Retina (tissue), 1 donor: Measurements from ENCODE around the gene ABCF1.

ENCODE experiments used
- DNase-seq: peaks from one replicate; pipeline ENCODE4 v3.0.0-alpha.2; 2016

Gene ABCF1

DNA sequence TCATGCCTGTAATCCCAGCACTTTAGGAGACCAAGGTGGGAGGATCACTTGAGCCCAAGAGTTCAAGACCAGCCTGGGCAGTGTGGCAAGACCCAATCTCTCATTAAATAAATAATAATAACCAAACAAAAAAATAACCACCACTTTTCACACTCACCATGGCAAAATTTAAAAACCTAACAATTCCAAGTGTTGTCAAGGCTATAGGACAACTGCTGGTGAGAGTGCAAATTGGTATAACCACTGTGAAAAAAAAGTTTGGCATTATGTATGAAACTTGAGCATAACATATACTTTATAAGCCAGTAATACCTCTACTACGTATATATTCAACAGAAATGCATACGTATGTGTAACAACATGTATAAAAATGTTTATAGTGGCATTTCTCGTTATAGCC, 10.3 kb upstream of the ABCF1 start:
- DNase-seq: no peak

DNA sequence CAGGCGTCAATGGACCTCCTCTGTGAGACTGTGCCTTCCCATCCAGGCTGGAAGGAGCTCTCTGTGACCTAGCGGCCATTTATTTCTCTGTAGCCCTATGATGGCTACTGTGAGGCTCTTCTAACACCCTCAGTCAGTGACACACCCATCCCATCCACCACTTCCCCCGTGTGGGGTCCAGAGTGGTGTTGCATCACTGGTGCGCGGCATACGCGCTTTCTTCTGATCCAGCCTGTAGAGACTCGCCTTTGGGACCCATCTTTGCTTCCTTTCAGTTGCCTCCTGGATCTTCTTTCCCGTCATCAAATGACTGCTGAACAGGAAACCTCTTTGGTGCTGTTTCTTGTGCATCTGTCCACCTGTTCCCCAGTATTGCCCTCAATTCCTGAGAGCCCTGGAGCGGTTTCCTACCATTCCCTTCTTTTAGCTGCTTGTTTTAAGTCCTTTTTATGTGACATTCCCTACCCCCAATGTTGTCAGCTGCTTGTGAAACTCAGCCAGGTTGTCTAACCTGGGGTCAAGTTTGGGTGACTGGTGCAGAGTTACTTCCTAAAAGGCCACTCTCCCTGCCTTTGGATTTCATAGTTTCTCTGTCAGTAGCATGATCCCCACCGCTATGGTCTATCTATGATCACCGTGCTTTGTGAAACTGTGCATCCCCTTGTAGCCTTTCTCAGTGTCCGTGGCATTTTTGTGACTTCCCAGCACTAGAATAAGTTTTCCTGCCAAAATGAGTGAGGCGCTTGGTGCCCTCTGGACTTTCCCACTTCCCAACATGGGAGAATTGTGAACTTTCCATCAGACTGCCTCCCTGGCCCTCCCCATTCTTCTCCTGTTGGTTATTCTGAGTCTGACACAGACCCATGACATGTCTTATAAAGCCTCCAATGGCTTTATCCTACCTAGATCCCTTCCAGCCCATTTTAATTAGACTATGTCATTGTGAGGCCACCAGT, 8.5 kb upstream of the ABCF1 start:
- no peak for DNase-seq

DNA sequence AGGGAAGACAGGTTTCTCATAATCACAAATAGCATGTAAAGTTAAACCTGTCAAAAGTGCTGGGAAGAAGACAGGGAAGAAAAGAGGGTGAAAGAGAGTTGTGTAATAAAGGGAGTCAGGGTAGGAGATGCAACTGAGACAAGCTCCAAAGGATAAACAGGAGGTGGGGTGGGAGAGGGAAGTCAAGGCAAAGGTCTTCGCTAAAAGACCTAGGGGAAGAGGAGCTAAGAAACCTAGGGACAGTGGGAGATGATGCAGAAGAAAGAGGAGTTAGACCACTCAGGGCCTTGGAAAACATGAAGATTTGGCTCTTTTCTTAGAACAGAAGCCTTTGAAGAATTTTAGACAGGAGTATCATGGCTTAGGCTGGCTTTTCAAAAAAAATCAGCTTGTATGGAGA, 7.1 kb upstream of the ABCF1 start:
- no peak for DNase-seq

DNA sequence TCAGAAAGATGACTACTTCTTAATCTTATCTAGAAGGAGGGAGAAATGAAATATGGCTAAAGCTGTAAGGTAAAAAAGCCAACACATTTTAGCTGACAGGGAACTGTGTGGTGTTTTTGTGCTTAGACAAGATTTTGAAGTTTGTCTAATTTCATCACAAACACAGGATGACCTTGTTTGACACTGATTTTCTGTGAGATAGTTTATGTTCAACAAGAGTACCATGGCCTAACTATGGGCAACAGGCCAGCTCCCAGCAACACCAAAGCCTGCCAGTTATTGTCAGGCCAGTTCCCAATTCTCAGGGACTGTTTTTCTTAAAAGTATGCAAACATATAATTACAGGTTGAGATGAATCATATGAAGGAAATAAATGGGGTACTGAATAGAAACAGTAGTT, 5.5 kb upstream of the ABCF1 start:
- no peak for DNase-seq

DNA sequence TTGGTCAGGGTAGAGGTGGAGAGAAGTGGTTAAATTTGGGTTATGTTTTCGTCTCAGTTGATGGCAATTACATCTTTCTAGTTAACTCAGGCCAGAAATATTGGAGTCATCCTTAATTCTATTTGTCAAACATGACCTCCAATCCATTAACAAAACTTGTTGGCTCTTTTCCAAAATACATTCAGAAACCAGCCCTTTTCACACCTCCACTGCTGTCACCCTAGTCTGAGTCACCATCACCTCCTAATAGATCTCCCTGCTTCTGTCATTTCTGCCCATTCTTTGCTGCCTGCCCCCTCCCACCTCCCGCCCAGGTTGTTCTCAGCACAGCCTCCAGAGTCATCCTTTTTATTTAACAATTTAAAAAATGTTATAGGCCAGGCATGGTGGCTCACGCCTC, 3.0 kb upstream of the ABCF1 start:
- no peak for DNase-seq

DNA sequence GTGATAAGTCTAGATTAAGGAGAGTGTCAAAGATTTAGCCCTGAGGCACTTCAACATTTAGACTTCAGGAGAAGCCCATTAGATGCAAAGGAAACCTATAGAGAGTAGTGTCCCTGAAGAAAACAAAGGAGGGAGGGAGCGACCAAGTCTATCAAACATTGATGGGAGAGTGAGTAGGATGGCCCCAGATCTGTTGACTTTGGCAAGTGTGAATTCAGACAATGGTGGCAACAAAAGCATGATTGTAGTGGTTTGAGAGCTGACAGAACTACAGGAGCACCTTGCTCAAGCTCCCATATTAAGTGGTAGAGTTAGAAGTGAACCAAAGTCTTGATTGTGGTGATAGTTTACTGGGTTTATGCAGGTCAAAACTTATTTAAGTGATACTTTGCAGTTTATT, 979 bp upstream of the ABCF1 start:
- no peak for DNase-seq

DNA sequence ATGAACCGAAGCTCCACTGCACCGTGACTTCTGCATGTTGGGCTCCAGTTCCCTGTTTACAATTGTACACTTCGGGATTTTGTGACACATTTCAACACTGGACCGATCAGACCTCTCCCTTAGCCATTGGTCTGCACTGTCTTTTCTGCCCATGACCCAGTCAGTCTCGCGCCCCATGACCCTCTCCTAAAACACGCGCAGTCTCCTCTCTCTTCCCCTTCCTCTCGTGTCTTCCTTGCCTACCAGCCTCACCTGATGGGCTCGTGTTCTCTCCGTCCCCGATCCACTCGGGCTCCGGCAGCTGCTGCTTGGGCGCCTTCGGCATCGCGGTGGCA, 535 bp upstream of the ABCF1 start:
- no peak for DNase-seq

DNA sequence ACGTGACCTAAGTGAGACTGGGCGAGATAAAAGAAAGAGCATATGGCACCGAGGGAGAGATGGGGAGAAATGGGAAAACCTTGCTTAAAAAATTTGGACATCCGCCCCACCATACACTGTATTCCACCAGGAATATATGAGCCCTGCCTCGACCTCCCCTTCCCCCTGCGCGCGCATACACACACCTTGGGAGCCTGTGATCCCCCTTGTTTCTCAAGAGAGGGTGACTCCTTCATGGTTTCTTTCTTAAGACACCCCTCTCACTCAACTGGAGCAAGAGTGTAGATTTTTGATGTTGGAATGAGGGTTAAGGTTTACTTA, 480 bp downstream of the ABCF1 start:
- DNase-seq: no peak

DNA sequence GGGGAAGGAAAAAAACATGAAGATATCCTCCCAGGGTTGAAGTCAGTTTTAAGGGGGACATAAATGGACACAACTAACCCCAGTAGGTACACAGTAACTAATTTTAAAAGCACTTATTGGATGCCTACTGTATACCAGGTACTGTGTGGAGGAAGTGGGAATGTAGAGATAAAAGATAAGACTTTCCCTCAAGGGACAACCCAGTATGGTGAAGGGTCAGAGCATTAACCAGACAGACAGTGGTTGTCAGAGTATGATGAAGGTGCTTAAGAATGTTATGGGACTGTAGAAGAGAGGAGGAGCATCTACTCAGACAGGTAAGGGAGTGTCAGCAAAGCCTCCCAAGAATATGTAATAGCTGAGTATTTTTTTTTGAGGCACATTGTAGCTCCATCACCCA, 906 bp downstream of the ABCF1 start:
- no peak for DNase-seq

DNA sequence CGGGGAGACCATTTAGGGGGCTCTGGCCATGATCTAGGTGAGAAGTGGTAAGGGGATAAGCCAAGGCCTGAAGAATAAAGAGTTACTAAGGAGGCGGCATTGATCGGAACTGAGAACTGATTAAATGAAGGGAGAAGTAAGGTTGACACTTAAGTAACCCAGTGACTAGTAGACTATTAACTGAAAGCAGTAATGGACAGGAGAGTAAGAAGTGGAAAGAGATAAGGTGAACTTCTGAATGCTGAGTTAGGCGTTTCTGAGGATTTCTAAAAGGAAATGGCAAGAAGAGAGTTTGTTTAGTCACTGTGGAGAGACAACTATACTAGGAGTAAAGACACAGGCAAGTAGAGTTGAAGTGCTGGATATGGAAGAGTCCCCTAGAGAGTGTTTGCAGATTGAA, 1.9 kb downstream of the ABCF1 start:
- DNase-seq: no peak

DNA sequence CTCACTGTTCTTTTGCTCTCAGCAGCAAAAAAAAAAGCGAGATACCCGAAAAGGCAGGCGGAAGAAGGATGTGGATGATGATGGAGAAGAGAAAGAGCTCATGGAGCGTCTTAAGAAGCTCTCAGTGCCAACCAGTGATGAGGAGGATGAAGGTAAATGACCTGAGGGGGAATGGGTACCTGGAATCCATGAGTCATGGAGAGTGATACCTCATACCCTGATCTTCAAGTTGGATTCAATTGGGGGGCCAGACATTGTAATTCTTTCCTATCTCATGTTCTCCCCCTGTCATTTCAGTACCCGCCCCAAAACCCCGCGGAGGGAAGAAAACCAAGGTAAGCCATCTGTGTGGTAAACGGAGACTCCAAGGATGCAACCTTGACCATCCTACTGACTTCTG, 6.8 kb downstream of the ABCF1 start:
- DNase-seq: no peak

DNA sequence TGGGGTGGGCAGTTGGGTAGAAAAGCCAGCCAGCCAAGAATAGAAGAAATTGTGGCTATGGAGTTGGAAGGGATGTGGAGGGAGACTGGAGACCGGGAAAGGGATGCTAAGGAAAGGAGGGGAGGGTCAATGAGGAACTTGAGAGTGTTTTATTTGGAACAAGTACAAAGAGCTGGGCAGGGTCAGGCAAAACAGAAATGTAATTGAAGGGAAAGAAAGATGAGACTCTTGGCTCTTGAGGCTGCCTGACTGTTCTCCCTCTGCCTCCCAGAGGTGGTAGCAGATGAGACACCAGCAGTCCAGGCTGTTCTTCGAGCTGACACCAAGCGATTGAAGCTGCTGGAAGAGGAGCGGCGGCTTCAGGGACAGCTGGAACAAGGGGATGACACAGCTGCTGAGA, 12.7 kb downstream of the ABCF1 start:
- DNase-seq: no peak

DNA sequence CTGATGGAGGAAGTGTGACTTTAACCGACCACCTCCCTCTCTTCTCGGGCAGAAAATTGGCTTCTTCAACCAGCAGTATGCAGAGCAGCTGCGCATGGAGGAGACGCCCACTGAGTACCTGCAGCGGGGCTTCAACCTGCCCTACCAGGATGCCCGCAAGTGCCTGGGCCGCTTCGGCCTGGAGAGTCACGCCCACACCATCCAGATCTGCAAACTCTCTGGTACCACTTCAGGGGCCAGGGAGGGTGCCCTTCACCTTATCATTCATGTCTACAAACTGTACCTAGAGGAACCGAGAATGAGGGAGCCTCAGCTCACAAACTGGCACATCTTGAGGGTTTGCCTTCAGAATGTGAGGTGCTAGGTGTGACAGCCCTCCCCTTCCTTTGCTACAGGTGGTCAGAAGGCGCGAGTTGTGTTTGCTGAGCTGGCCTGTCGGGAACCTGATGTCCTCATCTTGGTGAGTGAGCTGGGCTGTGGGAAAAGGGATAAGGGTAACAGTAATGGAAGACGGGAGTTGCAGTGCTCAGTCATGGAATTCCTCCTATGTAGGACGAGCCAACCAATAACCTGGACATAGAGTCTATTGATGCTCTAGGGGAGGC, 18.6 kb downstream of the ABCF1 start:
- DNase-seq: no peak

DNA sequence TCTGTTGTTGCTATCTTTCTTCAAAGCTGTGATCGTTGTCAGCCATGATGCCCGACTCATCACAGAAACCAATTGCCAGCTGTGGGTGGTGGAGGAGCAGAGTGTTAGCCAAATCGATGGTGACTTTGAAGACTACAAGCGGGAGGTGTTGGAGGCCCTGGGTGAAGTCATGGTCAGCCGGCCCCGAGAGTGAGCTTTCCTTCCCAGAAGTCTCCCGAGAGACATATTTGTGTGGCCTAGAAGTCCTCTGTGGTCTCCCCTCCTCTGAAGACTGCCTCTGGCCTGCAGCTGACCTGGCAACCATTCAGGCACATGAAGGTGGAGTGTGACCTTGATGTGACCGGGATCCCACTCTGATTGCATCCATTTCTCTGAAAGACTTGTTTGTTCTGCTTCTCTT, 19.3 kb downstream of the ABCF1 start:
- DNase-seq: no peak

DNA sequence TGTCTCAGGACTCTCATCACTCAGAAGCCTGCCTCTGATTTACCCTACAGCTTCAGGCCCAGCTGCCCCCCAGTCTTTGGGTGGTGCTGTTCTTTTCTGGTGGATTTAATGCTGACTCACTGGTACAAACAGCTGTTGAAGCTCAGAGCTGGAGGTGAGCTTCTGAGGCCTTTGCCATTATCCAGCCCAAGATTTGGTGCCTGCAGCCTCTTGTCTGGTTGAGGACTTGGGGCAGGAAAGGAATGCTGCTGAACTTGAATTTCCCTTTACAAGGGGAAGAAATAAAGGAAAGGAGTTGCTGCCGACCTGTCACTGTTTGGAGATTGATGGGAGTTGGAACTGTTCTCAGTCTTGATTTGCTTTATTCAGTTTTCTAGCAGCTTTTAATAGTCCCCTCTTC, 19.8 kb downstream of the ABCF1 start:
- DNase-seq: no peak

DNA sequence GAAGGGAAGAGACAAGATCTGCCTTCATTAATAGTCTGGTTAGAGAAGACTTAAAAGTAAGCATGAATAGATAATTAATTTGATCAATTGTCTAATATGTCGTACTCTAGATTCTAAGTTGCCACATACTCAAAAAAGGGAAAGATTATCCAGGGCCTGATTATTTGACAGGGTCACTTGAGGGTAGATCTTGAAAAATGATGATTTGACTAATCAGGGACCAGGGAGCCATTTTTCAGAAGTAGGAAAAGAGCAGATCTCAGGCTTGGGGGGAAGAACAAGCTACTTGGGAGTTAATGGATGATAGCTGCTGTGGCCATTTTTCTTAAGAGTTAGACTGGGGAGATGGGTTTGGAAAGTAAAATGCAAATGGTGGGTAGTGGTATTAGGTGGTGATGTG, 21.0 kb downstream of the ABCF1 start:
- DNase-seq: no peak

DNA sequence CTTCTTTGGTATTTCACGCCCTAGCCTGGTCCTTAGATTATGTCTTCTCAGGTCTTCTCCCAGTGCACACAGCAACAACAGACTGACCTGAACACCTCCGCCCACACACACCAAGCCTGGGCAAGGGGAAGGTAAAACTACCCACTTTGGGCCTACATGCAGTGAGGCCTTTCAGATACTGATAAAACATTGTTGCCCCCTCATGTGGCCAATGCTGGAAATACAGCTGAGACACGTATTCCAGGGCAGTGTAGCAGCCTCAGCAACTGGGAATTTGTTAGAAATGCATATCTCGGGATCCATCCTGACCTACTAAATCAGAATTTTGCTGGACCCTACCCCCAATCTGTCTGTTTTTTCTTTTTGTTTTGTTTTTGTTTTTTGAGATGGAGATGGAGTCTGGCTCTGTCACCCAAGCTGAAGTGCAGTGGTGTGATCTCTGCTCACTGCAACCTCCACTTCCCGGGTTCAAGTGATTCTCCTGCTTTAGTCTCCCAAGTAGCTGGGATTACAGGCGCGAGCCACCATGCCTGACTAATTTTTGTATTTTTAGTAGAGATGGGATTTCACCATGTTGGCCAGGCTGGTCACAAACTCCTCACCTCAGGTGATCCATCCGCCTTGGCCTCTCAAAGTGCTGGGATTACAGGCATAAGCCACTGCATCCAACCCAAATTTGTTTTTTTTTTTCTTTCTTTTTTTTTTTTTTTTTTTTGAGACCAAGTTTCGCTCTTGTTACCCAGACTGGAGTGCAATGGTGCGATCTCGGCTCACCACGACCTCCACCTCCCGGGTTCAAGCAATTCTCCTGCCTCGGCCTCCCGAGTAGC, 26.3 kb downstream of the ABCF1 start:
- DNase-seq: peak; percentile 72

DNA sequence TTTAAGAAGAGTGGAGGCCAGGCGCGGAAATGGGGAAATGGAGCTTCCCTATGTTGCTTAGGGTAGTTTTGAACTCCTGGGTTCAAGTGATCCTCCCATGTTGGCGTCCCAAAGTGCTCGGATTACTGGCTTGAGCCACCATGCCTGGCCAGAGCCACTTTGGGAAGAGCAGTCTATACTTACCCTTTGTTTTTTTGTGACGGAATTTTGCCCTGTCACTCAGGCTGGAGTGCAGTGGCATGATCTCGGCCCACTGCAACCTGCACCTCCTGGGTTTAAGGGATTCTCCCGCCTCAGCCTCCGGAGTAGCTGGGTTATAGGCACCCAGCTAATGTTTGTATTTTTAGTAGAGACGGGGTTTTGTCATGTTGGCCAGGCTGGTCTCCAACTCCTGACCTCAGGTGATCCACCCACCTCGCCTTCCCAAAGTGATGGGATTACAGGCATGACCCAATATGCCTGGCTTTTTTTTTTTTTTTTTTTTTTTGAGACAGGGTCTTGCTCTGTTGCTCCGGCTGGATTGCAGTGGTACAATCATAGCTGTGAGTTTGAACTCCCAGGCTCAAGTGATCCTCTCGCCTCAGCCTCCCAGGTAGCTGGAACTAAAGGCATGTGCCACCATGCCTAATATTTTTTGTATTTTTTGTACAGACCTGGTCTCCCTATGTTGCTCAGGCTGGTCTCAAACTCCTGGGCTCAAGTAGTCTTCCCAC, 27.8 kb downstream of the ABCF1 start:
- no peak for DNase-seq

DNA sequence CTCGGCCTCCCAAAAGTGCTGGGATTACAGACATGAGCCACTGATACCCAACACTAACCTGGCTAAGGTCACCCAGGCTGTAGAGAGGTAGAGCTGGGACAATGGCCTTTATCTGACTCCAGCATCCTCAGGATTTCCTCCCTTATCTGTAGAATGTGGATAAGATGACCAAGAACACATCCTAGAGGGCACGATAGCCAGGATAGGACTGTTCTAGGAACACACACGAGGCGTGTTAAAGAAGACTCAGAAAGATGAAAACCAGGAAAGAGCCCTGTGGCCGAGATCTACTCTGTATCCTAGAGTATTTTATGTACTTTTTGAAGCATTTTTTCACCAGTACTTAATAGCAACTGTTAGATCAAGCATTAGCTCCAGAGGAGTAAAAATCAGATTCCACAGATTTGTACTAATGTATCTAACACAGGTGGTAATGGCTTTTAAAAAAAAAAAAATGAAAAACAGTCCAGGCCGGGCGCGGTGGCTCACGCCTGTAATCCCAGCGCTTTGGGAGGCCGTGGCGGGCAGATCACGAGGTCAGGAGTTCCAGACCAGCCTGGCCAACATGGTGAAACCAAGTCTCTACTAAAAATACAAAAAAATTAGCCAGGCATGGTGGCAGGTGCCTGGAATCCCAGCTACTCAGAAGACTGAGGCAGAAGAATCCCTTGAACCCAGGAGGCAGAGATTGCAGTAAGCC, 28.5 kb downstream of the ABCF1 start:
- DNase-seq: no peak

DNA sequence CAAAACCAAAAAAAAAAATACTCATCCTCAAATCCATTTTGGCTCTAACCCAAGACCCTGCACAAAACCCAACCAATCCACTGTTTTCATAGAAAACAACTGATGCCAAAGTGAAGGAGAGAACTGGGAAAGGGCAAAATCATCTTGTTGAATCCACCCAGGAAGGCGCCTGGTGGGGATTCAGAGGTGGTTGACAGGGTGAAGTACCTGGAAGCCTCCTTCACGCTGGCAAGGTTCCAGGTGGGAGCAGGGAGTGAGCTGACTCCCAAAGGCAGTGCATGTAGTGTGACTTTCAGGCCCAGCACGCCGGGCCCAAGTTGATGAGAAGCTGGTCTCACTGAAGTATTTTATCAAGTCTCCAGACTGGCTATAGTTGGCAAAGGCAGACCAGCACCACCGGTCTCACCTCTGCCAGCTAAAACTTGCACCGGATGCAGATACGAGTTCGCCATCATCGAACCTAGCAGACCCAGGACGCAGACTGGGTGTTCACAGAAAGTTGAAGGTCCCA, 29.3 kb downstream of the ABCF1 start:
- no peak for DNase-seq

DNA sequence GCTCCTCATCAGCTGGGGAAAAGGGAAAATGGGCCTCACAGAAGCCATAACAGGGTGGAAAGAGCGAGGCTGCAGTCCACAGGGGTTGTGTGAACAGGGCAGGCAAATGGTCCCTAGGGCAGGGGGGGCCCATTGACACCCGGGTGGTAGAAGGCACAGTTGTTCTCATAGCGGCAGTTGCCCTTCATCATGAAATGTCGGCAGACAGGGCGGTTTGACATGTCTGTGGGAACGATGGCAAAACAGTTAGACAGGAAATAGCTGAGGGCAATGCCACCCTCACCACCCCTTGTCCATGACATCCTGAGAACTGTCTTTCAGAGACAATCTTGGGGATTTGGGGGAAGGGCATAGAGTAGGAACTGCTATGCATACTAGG, 30.2 kb downstream of the ABCF1 start:
- no peak for DNase-seq

DNA sequence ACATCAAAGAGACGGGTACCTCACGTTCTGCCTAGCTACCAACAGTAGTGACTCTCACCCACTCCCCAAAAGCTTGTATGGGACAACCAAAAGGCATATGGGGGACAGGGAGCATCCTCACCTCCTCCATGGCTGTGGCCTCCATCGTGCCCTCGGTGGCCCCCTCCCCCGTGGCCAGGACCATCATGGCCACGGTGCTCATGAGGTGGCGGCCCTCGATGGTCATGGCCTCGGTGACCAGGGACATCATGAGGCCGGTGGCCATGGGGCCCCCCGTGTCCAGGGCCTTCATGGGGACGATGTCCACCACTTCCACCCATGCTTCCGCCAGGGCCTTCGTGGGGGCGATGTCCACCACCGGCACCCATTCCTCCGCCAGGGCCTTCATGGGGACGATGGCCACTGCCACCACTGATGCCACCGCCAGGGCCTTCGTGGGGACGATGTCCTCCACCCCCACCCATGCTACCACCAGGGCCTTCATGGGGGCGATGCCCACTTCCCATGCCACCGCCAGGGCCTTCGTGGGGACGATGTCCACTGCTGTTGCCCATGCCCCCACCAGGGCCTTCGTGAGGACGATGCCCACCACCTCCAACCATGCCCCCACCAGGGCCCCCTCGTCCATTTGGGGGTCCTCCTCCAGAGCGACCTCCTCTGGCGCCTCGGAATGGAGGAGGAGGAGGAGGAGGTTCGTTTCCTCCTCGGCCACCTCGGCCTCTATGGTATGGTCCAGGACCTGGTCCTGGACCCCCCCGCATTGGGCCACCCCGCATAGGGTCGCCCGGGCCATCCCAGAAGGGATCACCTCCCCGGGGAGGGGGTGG, 30.8 kb downstream of the ABCF1 start:
- DNase-seq: no peak
